Esophagus squamous epithelium (tissue), 5 donors: ENCODE measurements around the gene ANTXR1. TPM values are rescaled to one million over a fixed set of nuclear protein-coding genes. Genes with fewer than 3 reads are reported as not detected.
A peak's percentile ranks its signal among the peaks of the same experiment; 100 is the strongest.

ENCODE experiments used
- DNase-seq: peaks from one replicate; lab custom pipeline; 2025; lab: John Stamatoyannopoulos, UW
- H3K27ac ChIP-seq, 4 donors: fragments of 200-600 bp; sonication (generic); one replicate each; pipeline ENCODE4 v1.5.1; 2016 to 2019; ENCODE audit warnings: mild to moderate bottlenecking in 1 of 4
- H3K27me3 ChIP-seq, 4 donors: fragments of 200-600 bp; sonication (generic); 1 replicate in 3 of 4; 2 replicates in 1 of 4; pipeline versions ENCODE4 v1.5.1 to v1.6.0; 2017 to 2021; ENCODE audit warnings: antibody characterized with exemption in 1 of 4
- H3K36me3 ChIP-seq, 3 donors: fragments of 200-600 bp; sonication (generic); one replicate each; pipeline ENCODE4 v1.5.1; 2016 to 2019
- H3K4me1 ChIP-seq, 3 donors: fragments of 200-600 bp; sonication (generic); one replicate each; pipeline ENCODE4 v1.5.1; 2017 to 2019
- H3K4me3 ChIP-seq, 4 donors: fragments of 200-600 bp; sonication (generic); 1 replicate in 3 of 4; 2 replicates in 1 of 4; pipeline ENCODE4 v1.5.1; 2016 to 2019; ENCODE audit warnings: mild to moderate bottlenecking in 2 of 4, moderate library complexity in 1 of 4
- H3K9me3 ChIP-seq, 3 donors: fragments of 200-600 bp; sonication (generic); one replicate each; pipeline ENCODE4 v1.5.1; 2016 to 2019
- CTCF ChIP-seq, 6 experiments: fragments of 450-650 bp in 4 of 6; fragments of 200-600 bp in 2 of 6; sonication (generic) in 2 of 6; IDR thresholded peaks; one replicate each; pipeline ENCODE4 v1.5.1; 2016 to 2019; ENCODE audit warnings: antibody characterized with exemption in 6 of 6, mild to moderate bottlenecking in 4 of 6, moderate library complexity in 4 of 6
- POLR2A ChIP-seq, 4 donors: fragments of 450-650 bp; IDR thresholded peaks; one replicate each; pipeline ENCODE4 v1.6.1; 2017; ENCODE audit warnings: antibody characterized with exemption in 4 of 4, mild to moderate bottlenecking in 4 of 4, moderate library complexity in 3 of 4
- WGBS, 2 donors: methylation state at CpG; one replicate each; pipeline ENCODE4 v1.1.5; 2018; 5-methylcytosine and 5-hydroxymethylcytosine counted together
- intact Hi-C: fragments of 100-400 bp; cut with DNase I; formaldehyde crosslinking; loops from one replicate; pipeline ENCODE4 v1.15.0; 2022
- total RNA-seq, 4 donors: library from RNA; depleted of rRNA; stranded (reverse); fragments of >200 nt; gene quantifications; one replicate each; pipeline ENCODE4 v1.1.0, GENCODE V29; 2016
- donor health status: DM: yes; HTN: yes; CAD: no.

Gene ANTXR1
- total RNA-seq, 4 donors from 2014 or later: 7.8 to 50.9 (median 17.3) TPM

DNA sequence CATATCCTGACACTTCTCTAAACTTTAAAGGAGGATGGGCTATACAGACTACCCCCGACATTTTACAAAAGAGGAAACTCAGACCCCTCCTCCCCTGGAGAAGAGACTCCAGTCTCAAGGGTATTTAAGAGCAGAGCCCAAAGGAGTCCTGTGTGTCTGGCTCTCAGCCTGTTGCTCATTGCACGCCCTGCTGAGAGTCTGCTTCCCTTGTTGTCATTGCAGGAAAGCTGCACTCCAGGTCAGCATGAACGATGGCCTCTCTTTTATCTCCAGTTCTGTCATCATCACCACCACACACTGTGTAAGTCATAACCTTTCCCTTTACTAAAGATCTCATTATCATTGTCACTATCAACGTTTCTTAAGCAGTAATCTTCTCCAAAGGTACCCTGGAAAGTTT, 111.4 kb downstream of the ANTXR1 start:
- Histone ChIP-seq H3K4me3 (no peak overlapping the region), H3K4me1 (peaks cover 0 to 5% (median 3%) of the 10 kb centered on the region in 3 donors), H3K27ac (no peak overlapping the region), H3K36me3 (peaks cover 0 to 30% (median 0%) of the 10 kb centered on the region in 3 donors), H3K27me3 (no peaks in the 10 kb centered on the region), H3K9me3 (no peaks in the 10 kb centered on the region)
- intact Hi-C loops: no loop called here
- no peak for TF ChIP-seq POLR2A (IDR thresholded peaks at IDR 0.05)
- WGBS, 2 donors: 83% methylated on average over 4 of the region's 4 CpGs
- no peak for DNase-seq

DNA sequence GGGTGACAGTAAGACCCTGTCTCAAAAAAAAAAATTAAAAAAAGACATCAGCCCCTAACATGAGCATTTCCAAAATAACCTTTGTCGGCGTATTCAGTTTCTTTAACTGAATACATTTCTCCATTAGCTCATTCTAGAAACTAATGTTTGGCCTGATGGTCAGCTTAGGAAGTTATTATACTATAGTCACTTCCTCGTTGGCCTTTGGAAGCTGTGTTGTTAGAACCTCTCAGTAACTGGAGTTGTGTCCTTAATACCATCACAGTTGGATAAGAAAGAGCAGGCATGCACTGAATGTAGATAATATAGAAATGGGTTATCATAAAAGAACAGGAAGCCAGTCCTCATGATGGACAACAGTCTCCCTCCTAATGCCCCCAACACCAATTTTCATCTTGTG, 112.8 kb downstream of the ANTXR1 start:
- no peak overlapping the region for H3K4me3 ChIP-seq
- 79 to 90% methylated on average over 3 of the region's 3 CpGs for WGBS, 2 donors
- no peaks in the 10 kb centered on the region for H3K9me3 ChIP-seq
- H3K27me3 ChIP-seq: no peaks in the 10 kb centered on the region
- no peak for DNase-seq
- no peak overlapping the region for H3K27ac ChIP-seq
- intact Hi-C loops: no loop called here
- H3K4me1 ChIP-seq: no peaks in the 10 kb centered on the region
- TF ChIP-seq POLR2A (IDR thresholded peaks at IDR 0.05): no peak
- TF ChIP-seq CTCF (IDR thresholded peaks at IDR 0.05): no peak
- peaks cover 0 to 38% (median 0%) of the 10 kb centered on the region in 3 donors for H3K36me3 ChIP-seq

GRCh38 chr2:69126341-69126740, 113.4 kb downstream of the ANTXR1 start:
- intact Hi-C loops: no loop called here
- no peak for DNase-seq
- TF ChIP-seq CTCF (IDR thresholded peaks at IDR 0.05) (no peak), POLR2A (IDR thresholded peaks at IDR 0.05) (no peak)

DNA sequence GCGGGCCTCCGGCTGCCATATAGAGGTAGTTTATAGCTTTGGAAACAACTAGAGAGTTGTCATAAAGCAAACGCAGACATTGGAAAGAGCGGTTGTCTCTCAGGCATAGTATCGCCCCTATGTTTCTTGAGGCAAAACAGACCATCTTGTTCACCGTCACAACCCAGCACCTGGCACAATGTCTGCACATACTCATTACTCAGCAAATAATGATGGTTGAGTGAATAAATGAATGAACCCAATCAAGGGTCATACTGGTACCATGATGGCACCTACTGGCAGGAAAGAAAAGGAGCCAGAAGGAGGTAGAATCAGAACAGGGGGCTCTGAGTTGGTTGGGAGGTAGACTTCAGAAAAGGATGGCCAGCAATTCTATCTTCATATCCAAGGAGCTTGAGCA, 118.5 kb downstream of the ANTXR1 start:
- TF ChIP-seq CTCF (IDR thresholded peaks at IDR 0.05) (no peak), POLR2A (IDR thresholded peaks at IDR 0.05) (no peak)
- Histone ChIP-seq H3K27me3 (no peaks in the 10 kb centered on the region), H3K4me3 (no peak overlapping the region), H3K27ac (no peak overlapping the region), H3K4me1 (peaks cover 0 to 31% (median 25%) of the 10 kb centered on the region in 3 donors), H3K9me3 (no peaks in the 10 kb centered on the region), H3K36me3 (peaks cover 0 to 10% (median 0%) of the 10 kb centered on the region in 3 donors)
- intact Hi-C loops: no loop called here
- no peak for DNase-seq
- 90 to 93% methylated on average over 2 to 6 of the region's 6 CpGs for WGBS, 2 donors

More at GRCh38 chr2:69126341-69126740, 113.4 kb downstream of the ANTXR1 start:
- Histone ChIP-seq H3K36me3 (peaks cover 0 to 38% (median 0%) of the 10 kb centered on the region in 3 donors), H3K27ac (no peak overlapping the region), H3K4me1 (no peaks in the 10 kb centered on the region), H3K27me3 (no peaks in the 10 kb centered on the region), H3K4me3 (no peak overlapping the region), H3K9me3 (no peaks in the 10 kb centered on the region)

GRCh38 chr2:69131983-69132675, 119.2 kb downstream of the ANTXR1 start:
- intact Hi-C loops: no loop called here
- Histone ChIP-seq H3K27me3 (no peaks in the 10 kb centered on the region), H3K4me3 (no peak overlapping the region), H3K27ac (peak overlapping the region; percentile 26 to 47 (median 34)), H3K36me3 (peaks cover 0 to 10% (median 0%) of the 10 kb centered on the region in 3 donors), H3K9me3 (no peaks in the 10 kb centered on the region), H3K4me1 (peaks cover 0 to 31% (median 25%) of the 10 kb centered on the region in 3 donors)
- TF ChIP-seq CTCF (IDR thresholded peaks at IDR 0.05): no peak
- no peak for DNase-seq
- WGBS, 2 donors: 61 to 70% methylated on average over 4 of the region's 4 CpGs
